Measurements from ENCODE around the gene KRTAP1-5. TPM values are rescaled to one million over a fixed set of nuclear protein-coding genes. Genes with fewer than 3 reads are reported as not detected.
"Not testable (repeated sequence)": the region's sequence is repeated elsewhere in the genome, so short reads cannot be mapped to it uniquely, and the experiment has no call there.

KRTAP1-5 gene
- total RNA-seq, 1 donor from 2014 or later = not detected

GRCh38 chr17:41054025-41054424 is 27.0 kb upstream of the KRTAP1-5 start:
- H3K27ac Mint-ChIP-seq (ENCODE audit: unreplicated experiment) = no peak overlapping the region
- no peak overlapping the region for H3K4me3 Mint-ChIP-seq (ENCODE audit: unreplicated experiment)
- TF ChIP-seq CTCF (IDR thresholded peaks at IDR 0.05; ENCODE audit: unreplicated experiment) = no peak
- no peak for DNase-seq (ENCODE audit: low spot score)
- H3K36me3 Mint-ChIP-seq (ENCODE audit: low read depth, unreplicated experiment) = no peaks in the 10 kb centered on the region
- no peaks in the 10 kb centered on the region for H3K27me3 Mint-ChIP-seq (ENCODE audit: unreplicated experiment)
- no peaks in the 10 kb centered on the region for H3K4me1 Mint-ChIP-seq (ENCODE audit: unreplicated experiment)
- H3K9me3 Mint-ChIP-seq (ENCODE audit: unreplicated experiment) = no peaks in the 10 kb centered on the region

GRCh38 chr17:41052566-41052965 is 25.6 kb upstream of the KRTAP1-5 start:
- DNase-seq (ENCODE audit: low spot score) = no peak
- Mint-ChIP-seq H3K36me3 (ENCODE audit: low read depth, unreplicated experiment) (no peaks in the 10 kb centered on the region), H3K4me1 (ENCODE audit: unreplicated experiment) (no peaks in the 10 kb centered on the region), H3K27ac (ENCODE audit: unreplicated experiment) (no peak overlapping the region), H3K4me3 (ENCODE audit: unreplicated experiment) (no peak overlapping the region), H3K9me3 (ENCODE audit: unreplicated experiment) (no peaks in the 10 kb centered on the region), H3K27me3 (ENCODE audit: unreplicated experiment) (no peaks in the 10 kb centered on the region)
- TF ChIP-seq CTCF (IDR thresholded peaks at IDR 0.05; ENCODE audit: unreplicated experiment) = no peak

- no peak for DNase-seq (ENCODE audit: low spot score)
Measured at GRCh38 chr17:41049110-41049509, 22.1 kb upstream of the KRTAP1-5 start.

DNA sequence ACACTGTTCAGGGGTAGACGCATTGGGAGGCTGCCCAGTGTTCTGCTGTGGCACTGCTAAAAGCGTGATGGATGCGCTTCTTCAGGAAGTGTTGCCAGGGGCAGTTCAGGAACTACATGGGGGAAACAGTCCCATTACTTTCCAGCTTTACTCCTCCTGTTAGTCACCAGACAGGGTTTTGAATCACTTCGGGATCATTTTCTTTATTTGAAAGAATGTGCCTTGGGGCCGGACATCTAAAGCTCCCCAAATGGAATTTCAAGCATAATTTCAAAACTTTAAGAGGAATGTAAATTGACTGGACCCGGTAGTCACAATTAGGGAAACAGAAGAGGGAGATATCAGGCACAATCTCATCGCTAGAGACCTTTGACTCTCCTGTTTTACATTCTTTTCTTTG is 21.4 kb upstream of the KRTAP1-5 start:
- H3K27me3 Mint-ChIP-seq (ENCODE audit: unreplicated experiment) = peaks cover 1% of the 10 kb centered on the region
- no peak for DNase-seq (ENCODE audit: low spot score)
- TF ChIP-seq CTCF (IDR thresholded peaks at IDR 0.05; ENCODE audit: unreplicated experiment) = no peak
- no peaks in the 10 kb centered on the region for H3K9me3 Mint-ChIP-seq (ENCODE audit: unreplicated experiment)
- no peak overlapping the region for H3K4me3 Mint-ChIP-seq (ENCODE audit: unreplicated experiment)
- no peak overlapping the region for H3K27ac Mint-ChIP-seq (ENCODE audit: unreplicated experiment)
- H3K4me1 Mint-ChIP-seq (ENCODE audit: unreplicated experiment) = no peaks in the 10 kb centered on the region
- no peaks in the 10 kb centered on the region for H3K36me3 Mint-ChIP-seq (ENCODE audit: low read depth, unreplicated experiment)

More at GRCh38 chr17:41049110-41049509, 22.1 kb upstream of the KRTAP1-5 start:
- H3K27ac Mint-ChIP-seq (ENCODE audit: unreplicated experiment) = no peak overlapping the region
- no peak overlapping the region for H3K4me3 Mint-ChIP-seq (ENCODE audit: unreplicated experiment)
- H3K4me1 Mint-ChIP-seq (ENCODE audit: unreplicated experiment) = no peaks in the 10 kb centered on the region
- TF ChIP-seq CTCF (IDR thresholded peaks at IDR 0.05; ENCODE audit: unreplicated experiment) = no peak
- no peaks in the 10 kb centered on the region for H3K9me3 Mint-ChIP-seq (ENCODE audit: unreplicated experiment)
- H3K36me3 Mint-ChIP-seq (ENCODE audit: low read depth, unreplicated experiment) = no peaks in the 10 kb centered on the region
- peaks cover 1% of the 10 kb centered on the region for H3K27me3 Mint-ChIP-seq (ENCODE audit: unreplicated experiment)

- not testable (repeated sequence) for DNase-seq (ENCODE audit: low spot score); H3K27ac Mint-ChIP-seq (ENCODE audit: unreplicated experiment); H3K4me1 Mint-ChIP-seq (ENCODE audit: unreplicated experiment); H3K4me3 Mint-ChIP-seq (ENCODE audit: unreplicated experiment); H3K9me3 Mint-ChIP-seq (ENCODE audit: unreplicated experiment); H3K27me3 Mint-ChIP-seq (ENCODE audit: unreplicated experiment); H3K36me3 Mint-ChIP-seq (ENCODE audit: low read depth, unreplicated experiment)
Measured at GRCh38 chr17:41046735-41047465, 19.9 kb upstream of the KRTAP1-5 start, which contains the start of gene KRTAP2-1. KRTAP2-1 (minus strand) TSS chr17:41047316; CDS start chr17:41047267, 49 bp downstream.
